HG02588 (cell line): ENCODE results near the gene ITGB5.

Experiments
- ATAC-seq: cut with Tn5 transposase; IDR thresholded peaks from one replicate; pipeline ENCODE4 v1.9.1; 2021; ENCODE audit warnings: mild to moderate bottlenecking, moderate library complexity; ENCODE audit not compliant: unreplicated experiment

Gene ITGB5

GRCh38 chr3:124815781-124816180 lies 71.4 kb downstream of the ITGB5 start:
- ATAC-seq, result no peak

GRCh38 chr3:124814620-124815421 lies 72.3 kb downstream of the ITGB5 start:
- no peak for ATAC-seq

- ATAC-seq, result no peak
Measured at GRCh38 chr3:124813541-124813940, 73.6 kb downstream of the ITGB5 start.

GRCh38 chr3:124812291-124813265 lies 74.6 kb downstream of the ITGB5 start:
- no peak for ATAC-seq

- ATAC-seq, result no peak
Measured at GRCh38 chr3:124811436-124811835, 75.7 kb downstream of the ITGB5 start.

- ATAC-seq, result no peak
Measured at GRCh38 chr3:124810970-124811369, 76.2 kb downstream of the ITGB5 start.

GRCh38 chr3:124809039-124809438 lies 78.1 kb downstream of the ITGB5 start:
- ATAC-seq, result no peak

- ATAC-seq, result no peak
Measured at GRCh38 chr3:124805671-124806070, 81.5 kb downstream of the ITGB5 start.

GRCh38 chr3:124804875-124805274 lies 82.3 kb downstream of the ITGB5 start:
- ATAC-seq, result no peak

- no peak for ATAC-seq
Measured at GRCh38 chr3:124802702-124803101, 84.5 kb downstream of the ITGB5 start.

GRCh38 chr3:124802061-124802698 lies 85.0 kb downstream of the ITGB5 start:
- ATAC-seq, result no peak

GRCh38 chr3:124800511-124801258 lies 86.5 kb downstream of the ITGB5 start:
- ATAC-seq, result no peak

GRCh38 chr3:124800076-124800475 lies 87.1 kb downstream of the ITGB5 start:
- ATAC-seq, result no peak

GRCh38 chr3:124799676-124800075 lies 87.5 kb downstream of the ITGB5 start:
- ATAC-seq, result no peak

GRCh38 chr3:124797426-124797945 lies 89.7 kb downstream of the ITGB5 start:
- ATAC-seq, result no peak

GRCh38 chr3:124796477-124796876 lies 90.7 kb downstream of the ITGB5 start:
- no peak for ATAC-seq

- no peak for ATAC-seq
Measured at GRCh38 chr3:124793054-124793739, 94.0 kb downstream of the ITGB5 start.

- no peak for ATAC-seq
Measured at GRCh38 chr3:124792341-124793040, 94.7 kb downstream of the ITGB5 start.

GRCh38 chr3:124791639-124792151 lies 95.5 kb downstream of the ITGB5 start:
- no peak for ATAC-seq
